ENCODE measurements around the gene MSANTD3. TPM values are rescaled to one million over a fixed set of nuclear protein-coding genes. Genes with fewer than 3 reads are reported as not detected.
"Not testable (repeated sequence)": the region's sequence is repeated elsewhere in the genome, so short reads cannot be mapped to it uniquely, and the experiment has no call there.

Gene MSANTD3, protein sequence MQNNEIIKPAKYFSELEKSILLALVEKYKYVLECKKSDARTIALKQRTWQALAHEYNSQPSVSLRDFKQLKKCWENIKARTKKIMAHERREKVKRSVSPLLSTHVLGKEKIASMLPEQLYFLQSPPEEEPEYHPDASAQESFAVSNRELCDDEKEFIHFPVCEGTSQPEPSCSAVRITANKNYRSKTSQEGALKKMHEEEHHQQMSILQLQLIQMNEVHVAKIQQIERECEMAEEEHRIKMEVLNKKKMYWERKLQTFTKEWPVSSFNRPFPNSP
- total RNA-seq, result 10.0 and 13.9 TPM in 2 replicates

DNA sequence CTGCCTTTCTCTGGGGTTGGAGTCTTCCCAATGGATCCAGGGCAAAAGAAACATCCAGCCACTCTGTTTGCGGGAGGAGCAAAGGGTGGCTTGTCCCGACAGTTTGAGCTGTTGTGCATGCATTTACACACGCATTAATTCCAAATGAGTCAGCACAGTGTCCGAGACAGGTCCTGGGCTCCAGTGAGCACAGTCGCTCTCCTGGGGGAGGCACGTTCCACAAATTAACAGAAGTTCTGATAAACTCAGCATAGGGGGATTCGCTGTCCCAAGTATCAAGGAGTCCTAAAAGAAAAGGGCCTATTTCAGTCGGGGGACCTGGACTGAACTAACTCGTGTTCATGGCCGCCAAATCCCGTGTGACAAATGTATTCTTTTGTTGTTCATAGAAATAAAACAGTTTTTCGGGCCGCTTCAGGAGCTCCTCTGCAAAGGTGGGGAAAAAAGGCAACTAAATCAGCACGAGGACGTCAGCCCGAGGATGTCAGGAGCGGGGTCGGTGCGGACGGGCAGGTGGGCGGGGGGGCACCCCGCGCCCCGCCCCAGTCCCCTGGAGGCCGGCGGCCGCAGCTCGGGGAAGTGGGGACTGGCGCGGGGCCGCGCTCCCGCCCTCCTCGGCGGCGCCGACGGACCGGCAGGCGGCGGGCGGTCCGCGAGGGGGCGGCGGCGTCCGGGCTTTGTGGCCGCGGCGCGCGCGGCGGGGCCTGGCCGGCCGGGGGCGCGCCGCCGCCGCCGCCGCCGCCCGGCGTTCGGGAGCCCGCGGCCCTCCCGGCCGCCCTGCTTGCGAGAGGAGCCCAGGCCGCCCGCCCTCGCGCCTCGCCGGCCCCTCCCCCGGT lies at the start of gene MSANTD3:
Gene MSANTD3 (plus strand): TSS at position 614 of the 836 bp plus-strand sequence. CDS start 14,796 bp downstream, outside the sequence.
- peaks cover 2% of the 10 kb centered on the region for H3K36me3 Mint-ChIP-seq (ENCODE audit: low read depth)
- H3K4me1 Mint-ChIP-seq, result peaks cover 36% of the 10 kb centered on the region
- peaks cover 17% of the 10 kb centered on the region for H3K27me3 Mint-ChIP-seq
- DNase-seq, result peak; percentile 86
- H3K9me3 Mint-ChIP-seq, result no peaks in the 10 kb centered on the region
- H3K27ac Mint-ChIP-seq, result peak within 1 kb of the TSS; percentile 95
- intact Hi-C loops (cut with micrococcal nuclease), result loop anchor here (1.0 to 2.0 kb wide), 2 partner anchors 15 to 74 kb away; partner anchors contain the start of gene TEX10
- peak within 1 kb of the TSS; percentile 85 for H3K4me3 Mint-ChIP-seq

DNA sequence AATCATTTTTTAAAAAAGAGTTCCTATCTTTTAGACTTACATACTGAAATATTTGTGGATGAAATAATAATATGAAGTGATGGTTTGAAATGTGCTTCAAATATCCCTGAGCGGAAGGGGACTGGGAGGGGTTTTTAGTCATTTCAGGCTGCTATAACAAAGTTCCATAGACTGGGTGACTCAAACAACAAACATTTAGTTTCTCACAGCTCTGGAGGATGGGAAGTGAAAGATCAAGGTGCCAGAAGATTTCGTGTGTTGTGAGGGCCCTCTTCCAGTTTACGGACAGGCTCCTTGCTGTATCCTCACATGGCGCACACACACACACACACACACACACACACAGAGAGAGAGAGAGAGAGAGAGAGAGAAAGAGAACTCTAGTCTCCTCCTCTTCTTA lies 47.1 kb upstream of the MSANTD3 start:
- no peak overlapping the region for H3K4me3 Mint-ChIP-seq
- no peak overlapping the region for H3K27ac Mint-ChIP-seq
- DNase-seq, result no peak
- H3K9me3 Mint-ChIP-seq, result no peaks in the 10 kb centered on the region
- no peaks in the 10 kb centered on the region for H3K27me3 Mint-ChIP-seq
- H3K4me1 Mint-ChIP-seq, result no peaks in the 10 kb centered on the region
- no peaks in the 10 kb centered on the region for H3K36me3 Mint-ChIP-seq (ENCODE audit: low read depth)
- intact Hi-C loops (cut with micrococcal nuclease), result no loop called here

DNA sequence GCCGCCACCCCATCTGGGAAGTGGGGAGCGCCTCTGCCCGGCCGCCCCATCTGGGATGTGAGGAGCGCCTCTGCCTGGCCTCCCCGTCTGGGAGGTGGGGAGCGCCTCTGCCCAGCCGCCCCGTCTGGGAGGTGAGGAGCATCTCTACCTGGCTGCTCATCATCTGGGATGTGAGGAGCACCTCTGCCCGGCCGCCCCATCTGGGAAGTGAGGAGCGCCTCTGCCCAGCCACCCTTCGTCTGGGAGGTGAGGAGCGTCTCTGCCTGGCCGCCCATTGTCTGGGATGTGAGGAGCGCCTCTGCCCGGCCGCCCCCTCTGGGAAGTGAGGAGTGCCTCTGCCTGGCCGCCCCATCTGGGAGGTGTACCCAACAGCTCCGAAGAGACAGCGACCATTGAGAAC lies 34.0 kb upstream of the MSANTD3 start:
- H3K36me3 Mint-ChIP-seq (ENCODE audit: low read depth); intact Hi-C loops (cut with micrococcal nuclease); H3K27me3 Mint-ChIP-seq; H3K4me1 Mint-ChIP-seq; H3K9me3 Mint-ChIP-seq; H3K27ac Mint-ChIP-seq; DNase-seq; H3K4me3 Mint-ChIP-seq: not testable (repeated sequence)

DNA sequence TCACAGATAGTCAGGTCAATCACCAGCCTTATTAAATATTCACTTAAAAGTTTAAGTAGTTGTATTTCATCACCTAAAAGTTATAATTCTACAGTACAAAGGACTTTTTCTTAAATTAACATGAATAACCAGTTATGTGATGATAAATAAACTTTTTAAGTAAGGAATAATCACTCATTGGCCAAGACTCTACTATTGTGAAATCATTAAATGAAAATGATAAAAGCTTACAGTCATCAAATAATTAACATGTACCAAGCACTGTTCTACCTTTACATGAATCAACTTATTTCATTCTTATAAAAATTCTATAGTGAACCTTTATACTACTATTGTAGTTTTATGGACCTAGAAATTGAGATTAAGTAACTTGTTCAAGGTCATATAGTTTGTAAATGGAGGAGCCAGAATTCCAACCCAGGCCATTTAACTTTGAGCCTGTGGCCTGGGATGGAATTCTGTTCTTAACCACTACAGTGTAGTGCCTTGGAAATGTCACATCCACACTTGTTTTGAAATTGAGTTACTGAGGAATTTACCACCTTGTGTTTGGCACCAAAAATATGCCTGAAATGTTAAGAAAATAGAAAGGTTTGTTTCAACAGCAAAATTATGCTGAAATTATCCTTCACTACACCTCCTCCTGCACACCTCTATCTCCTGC lies 32.8 kb upstream of the MSANTD3 start:
- Mint-ChIP-seq H3K27ac (no peak overlapping the region), H3K9me3 (peaks cover 3% of the 10 kb centered on the region), H3K4me3 (no peak overlapping the region), H3K4me1 (no peaks in the 10 kb centered on the region), H3K36me3 (ENCODE audit: low read depth) (no peaks in the 10 kb centered on the region), H3K27me3 (peaks cover 3% of the 10 kb centered on the region)
- DNase-seq, result no peak
- intact Hi-C loops (cut with micrococcal nuclease), result no loop called here

DNA sequence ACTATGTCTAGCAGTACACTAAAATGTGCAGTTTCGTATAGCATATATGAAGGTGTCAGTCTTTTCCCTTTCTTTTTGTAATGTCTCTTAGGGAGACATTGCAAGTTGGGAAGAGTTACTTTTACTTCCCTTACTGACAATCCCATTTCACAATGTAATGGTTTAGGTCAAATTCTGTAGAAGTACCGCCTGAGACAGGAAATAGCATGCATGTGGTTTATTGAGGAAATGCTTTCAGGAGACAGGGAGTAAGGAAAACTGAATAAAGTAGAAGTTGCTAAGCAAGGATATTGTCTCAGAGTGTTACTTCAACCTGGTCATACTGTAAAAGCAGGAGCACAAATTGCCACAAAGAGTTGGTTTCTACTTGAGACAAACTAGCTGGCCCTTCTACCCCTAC lies 32.1 kb upstream of the MSANTD3 start:
- H3K4me3 Mint-ChIP-seq, result no peak overlapping the region
- intact Hi-C loops (cut with micrococcal nuclease), result no loop called here

DNA sequence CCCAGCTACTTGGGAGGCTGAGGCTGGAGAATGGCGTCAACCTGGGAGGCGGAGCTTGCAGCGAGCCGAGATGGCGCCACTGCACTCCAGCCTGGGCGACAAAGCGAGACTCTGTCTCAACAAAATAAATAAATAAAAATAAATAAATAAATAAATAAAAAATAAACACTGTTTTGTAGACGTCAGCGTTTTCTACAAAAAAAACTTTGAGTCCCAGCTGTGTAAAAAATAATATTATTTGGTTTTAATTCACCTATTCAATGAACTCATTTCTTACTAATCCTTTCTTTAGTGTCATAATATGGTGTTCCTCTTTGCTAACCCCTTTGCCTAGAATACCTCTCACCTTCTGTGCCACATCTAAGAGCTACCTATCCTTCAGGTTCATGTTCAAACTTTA lies 30.2 kb upstream of the MSANTD3 start:
- Mint-ChIP-seq H3K4me3 (no peak overlapping the region), H3K36me3 (ENCODE audit: low read depth) (no peaks in the 10 kb centered on the region), H3K27ac (no peak overlapping the region), H3K4me1 (no peaks in the 10 kb centered on the region), H3K27me3 (peaks cover 13% of the 10 kb centered on the region), H3K9me3 (peaks cover 1% of the 10 kb centered on the region)
- intact Hi-C loops (cut with micrococcal nuclease), result no loop called here
- DNase-seq, result no peak

More for the DNA sequence above, 32.1 kb upstream of the MSANTD3 start:
- no peak for DNase-seq
- H3K36me3 Mint-ChIP-seq (ENCODE audit: low read depth), result no peaks in the 10 kb centered on the region
- H3K4me1 Mint-ChIP-seq, result no peaks in the 10 kb centered on the region
- peaks cover 3% of the 10 kb centered on the region for H3K9me3 Mint-ChIP-seq
- no peak overlapping the region for H3K27ac Mint-ChIP-seq
- peaks cover 3% of the 10 kb centered on the region for H3K27me3 Mint-ChIP-seq

DNA sequence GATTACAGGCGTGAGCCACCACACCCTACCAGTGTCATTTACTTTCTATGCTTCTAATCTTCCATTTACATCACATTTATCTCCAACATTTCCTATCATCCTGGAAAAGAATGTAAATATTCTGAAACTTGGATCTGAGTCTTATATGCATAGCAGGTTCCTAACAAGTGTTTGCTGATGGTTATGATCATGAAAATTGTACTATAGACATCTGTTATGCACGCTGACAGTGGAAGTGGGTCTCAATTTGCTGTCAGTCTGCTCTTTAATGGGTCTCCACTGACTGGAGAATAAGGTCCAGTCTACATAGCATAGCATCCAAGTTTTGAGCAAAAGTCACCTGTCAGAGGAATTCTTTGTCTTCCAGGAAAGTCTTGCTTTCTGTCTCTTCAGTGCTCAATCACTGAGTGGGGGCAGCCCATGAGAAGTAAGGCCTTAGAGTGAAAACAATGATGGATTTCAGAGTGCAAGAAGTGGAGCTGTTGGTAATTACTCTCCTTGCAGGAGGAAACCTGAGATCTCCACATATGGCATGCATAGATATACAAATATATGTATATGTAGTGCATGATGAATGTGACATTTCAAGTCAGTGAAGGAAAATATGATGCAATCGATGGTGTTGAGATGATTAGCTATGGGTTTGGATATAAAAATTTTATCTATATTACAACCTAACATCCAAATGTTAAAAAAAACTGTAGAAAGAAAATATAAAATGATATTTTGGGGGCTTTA lies 29.2 kb upstream of the MSANTD3 start:
- H3K27me3 Mint-ChIP-seq, result peaks cover 14% of the 10 kb centered on the region
- DNase-seq, result no peak
- no peak overlapping the region for H3K27ac Mint-ChIP-seq
- H3K36me3 Mint-ChIP-seq (ENCODE audit: low read depth), result no peaks in the 10 kb centered on the region
- no peak overlapping the region for H3K4me3 Mint-ChIP-seq
- no peaks in the 10 kb centered on the region for H3K9me3 Mint-ChIP-seq
- intact Hi-C loops (cut with micrococcal nuclease), result no loop called here
- H3K4me1 Mint-ChIP-seq, result no peaks in the 10 kb centered on the region

DNA sequence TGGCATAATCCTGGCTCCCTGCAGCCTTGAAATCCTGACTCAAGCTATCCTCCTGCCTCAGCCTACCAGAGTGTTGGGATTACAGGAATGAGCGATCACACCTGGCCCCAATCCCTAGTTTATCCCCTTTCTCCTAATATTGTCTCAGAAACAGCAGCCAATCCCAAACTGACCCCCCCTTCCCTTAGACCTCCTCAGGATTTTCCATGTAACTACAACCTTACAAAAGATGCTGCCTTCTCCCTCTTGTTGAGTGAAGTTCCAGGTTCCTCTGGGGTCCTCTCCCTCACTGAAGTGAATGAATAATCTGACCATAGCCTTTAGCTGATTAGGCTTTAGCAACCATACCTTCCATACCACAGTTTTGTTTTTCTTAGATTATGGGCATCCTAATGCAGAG lies 25.9 kb upstream of the MSANTD3 start:
- Mint-ChIP-seq H3K27ac (no peak overlapping the region), H3K4me1 (no peaks in the 10 kb centered on the region), H3K27me3 (peaks cover 18% of the 10 kb centered on the region), H3K36me3 (ENCODE audit: low read depth) (no peaks in the 10 kb centered on the region), H3K4me3 (no peak overlapping the region), H3K9me3 (no peaks in the 10 kb centered on the region)
- intact Hi-C loops (cut with micrococcal nuclease), result no loop called here
- DNase-seq, result no peak

DNA sequence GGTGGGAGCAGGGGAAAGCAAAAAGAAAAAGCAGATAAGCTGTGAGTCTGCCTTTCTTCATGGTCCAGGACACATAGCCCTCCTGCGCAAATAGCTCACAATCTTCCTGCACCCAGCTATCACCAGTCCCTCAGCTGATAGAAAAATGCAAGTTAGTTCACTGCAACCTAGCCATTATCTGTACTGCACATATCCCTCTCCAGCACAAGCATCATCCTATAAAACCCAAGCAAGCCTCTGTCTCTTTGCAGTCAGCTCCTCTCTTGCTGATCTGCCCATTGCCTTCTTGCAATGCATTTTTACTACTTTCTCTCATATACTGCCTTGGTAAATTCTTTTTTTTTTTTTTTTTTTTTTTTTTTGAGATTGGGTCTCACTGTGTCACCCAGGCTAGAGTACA lies 20.0 kb upstream of the MSANTD3 start:
- Mint-ChIP-seq H3K36me3 (ENCODE audit: low read depth) (no peaks in the 10 kb centered on the region), H3K4me1 (peaks cover 10% of the 10 kb centered on the region), H3K9me3 (peaks cover 12% of the 10 kb centered on the region), H3K27me3 (peaks cover 18% of the 10 kb centered on the region), H3K4me3 (no peak overlapping the region), H3K27ac (no peak overlapping the region)
- no peak for DNase-seq
- intact Hi-C loops (cut with micrococcal nuclease), result no loop called here

DNA sequence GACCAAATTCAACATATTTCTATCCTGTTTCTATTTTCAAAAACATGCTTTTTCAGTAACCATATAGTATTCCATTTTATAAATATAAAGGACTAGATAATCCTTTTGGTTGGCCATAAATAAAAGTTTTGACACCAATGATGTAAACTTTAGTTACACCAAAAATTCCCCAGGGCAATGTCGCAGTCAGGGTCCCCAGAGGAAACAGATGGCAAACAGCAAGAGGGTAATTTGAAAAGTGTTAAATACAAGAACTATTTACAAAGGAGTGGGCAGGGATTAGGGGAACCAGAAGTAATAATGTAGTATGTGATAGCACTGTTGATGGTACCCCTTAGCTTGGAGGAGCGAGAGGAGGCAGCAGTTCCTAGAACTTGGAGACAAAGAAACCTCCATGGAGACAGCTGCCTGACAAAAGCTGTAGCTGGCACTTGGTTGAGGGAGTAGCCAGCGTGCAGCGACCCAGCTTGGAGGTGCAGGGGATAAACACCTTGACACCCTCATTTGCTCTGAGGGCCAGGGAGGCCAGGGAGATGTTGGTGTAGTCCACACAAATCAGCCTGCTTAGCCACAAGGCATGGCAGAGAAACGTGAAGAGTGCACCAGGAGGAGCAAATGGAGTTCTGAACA lies 18.3 kb upstream of the MSANTD3 start:
- DNase-seq, result no peak
- Mint-ChIP-seq H3K36me3 (ENCODE audit: low read depth) (no peaks in the 10 kb centered on the region), H3K9me3 (peaks cover 16% of the 10 kb centered on the region), H3K4me3 (no peak overlapping the region), H3K4me1 (peaks cover 12% of the 10 kb centered on the region), H3K27me3 (peaks cover 14% of the 10 kb centered on the region), H3K27ac (no peak overlapping the region)
- intact Hi-C loops (cut with micrococcal nuclease), result no loop called here

DNA sequence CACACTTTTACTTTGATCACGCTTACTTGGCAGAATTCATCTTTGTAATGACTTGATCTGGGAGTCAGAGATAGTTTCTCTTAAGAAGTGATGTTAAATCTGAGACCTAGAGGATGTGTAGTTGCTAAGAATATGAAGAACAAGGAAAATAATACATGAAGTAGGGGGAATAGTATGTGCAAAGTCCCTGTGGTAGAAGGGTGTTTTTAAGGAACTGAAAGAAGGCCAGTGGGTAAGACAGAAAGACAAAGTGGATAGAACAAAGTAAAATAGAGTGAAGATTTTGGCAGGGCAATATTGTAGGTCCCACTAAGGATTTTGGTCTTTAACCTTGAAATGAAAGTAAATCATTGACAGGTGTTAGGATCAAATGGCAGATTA lies 17.8 kb upstream of the MSANTD3 start:
- intact Hi-C loops (cut with micrococcal nuclease), result no loop called here
- Mint-ChIP-seq H3K27ac (no peak overlapping the region), H3K4me3 (no peak overlapping the region), H3K4me1 (peaks cover 12% of the 10 kb centered on the region), H3K36me3 (ENCODE audit: low read depth) (no peaks in the 10 kb centered on the region), H3K27me3 (peaks cover 14% of the 10 kb centered on the region), H3K9me3 (peaks cover 16% of the 10 kb centered on the region)
- no peak for DNase-seq

DNA sequence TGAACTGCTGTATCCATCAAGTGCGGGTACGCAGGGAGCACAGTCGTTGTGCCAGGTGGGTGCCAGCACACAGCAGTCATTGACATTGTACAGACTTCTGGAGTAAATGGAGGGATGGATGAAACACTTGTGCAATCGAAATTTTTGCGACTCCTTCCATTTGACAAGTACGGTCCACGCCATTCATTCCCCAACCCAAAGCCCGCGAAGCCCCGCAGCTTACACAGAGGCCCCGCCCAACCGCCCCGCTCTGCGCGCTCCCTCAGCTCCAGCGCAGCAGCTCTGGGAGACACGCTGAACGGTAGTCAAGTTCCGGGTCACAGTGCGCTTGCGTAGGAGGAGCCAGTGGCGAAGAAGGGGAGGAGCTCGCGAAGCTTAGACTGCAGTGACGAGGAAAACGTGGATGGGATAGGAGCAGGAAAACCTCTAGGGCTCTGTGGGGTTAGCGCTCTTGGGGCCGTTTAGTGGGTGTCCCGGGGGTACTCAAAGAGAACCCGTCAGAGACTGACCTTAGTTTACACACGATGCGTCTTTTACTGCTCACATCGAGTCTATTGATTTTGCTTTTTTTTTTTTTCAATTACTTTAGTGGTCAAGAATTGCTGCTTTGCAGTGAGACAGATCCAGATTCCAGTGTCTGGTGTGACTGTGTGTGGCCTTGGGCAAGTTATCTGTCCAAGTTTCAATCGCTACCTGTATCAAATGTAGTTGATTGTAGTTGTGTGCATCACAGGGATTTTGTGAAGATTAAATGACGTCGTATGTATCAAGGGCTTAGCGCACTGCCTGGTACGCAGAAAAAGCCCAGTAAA lies 15.3 kb upstream of the MSANTD3 start:
- Mint-ChIP-seq H3K4me3 (peak overlapping the region; percentile 86), H3K36me3 (ENCODE audit: low read depth) (no peaks in the 10 kb centered on the region), H3K9me3 (peaks cover 16% of the 10 kb centered on the region), H3K27me3 (peaks cover 18% of the 10 kb centered on the region), H3K4me1 (peaks cover 12% of the 10 kb centered on the region), H3K27ac (peak overlapping the region; percentile 80)
- intact Hi-C loops (cut with micrococcal nuclease), result loop anchor here (1.0 kb wide), 3 partner anchors 15 to 187 kb away; no protein-coding TSS in a partner anchor
- DNase-seq, result peak; percentile 96
